Stimulated activated CD4-positive, alpha-beta T cell treated with anti-CD3 and anti-CD28 coated beads, TNF-alpha, amount 100 ng/mL, for 1 hour (primary cell): ENCODE data around the gene VWA5A.
"Not testable (repeated sequence)": the region's sequence is repeated elsewhere in the genome, so short reads cannot be mapped to it uniquely, and the experiment has no call there.

Experiments
- DNase-seq, 3 donors: peaks; one replicate each; pipeline ENCODE4 v3.0.0-alpha.2; 2020; ENCODE audit warnings: low read depth in 3 of 3, low spot score in 1 of 3

The VWA5A gene

GRCh38 chr11:124167826-124168231 is 52.6 kb downstream of the VWA5A start:
- DNase-seq, result no peak

GRCh38 chr11:124168796-124169195 is 53.5 kb downstream of the VWA5A start:
- DNase-seq, result no peak

GRCh38 chr11:124170315-124170714 is 55.1 kb downstream of the VWA5A start:
- not testable (repeated sequence) for DNase-seq

- DNase-seq, result no peak
Measured at GRCh38 chr11:124170801-124171586, 55.7 kb downstream of the VWA5A start.

- DNase-seq, result no peak
Measured at GRCh38 chr11:124172101-124172500, 56.9 kb downstream of the VWA5A start.

GRCh38 chr11:124172599-124172998 is 57.3 kb downstream of the VWA5A start:
- no peak for DNase-seq

GRCh38 chr11:124174001-124174583 is 58.8 kb downstream of the VWA5A start:
- no peak for DNase-seq

GRCh38 chr11:124176925-124177715 is 61.9 kb downstream of the VWA5A start:
- DNase-seq, result no peak

- no peak for DNase-seq
Measured at GRCh38 chr11:124179310-124179709, 64.1 kb downstream of the VWA5A start.

- no peak for DNase-seq
Measured at GRCh38 chr11:124183068-124183467, 67.8 kb downstream of the VWA5A start, which contains the start of gene OR10D3. OR10D3 (plus strand) TSS chr11:124183345; CDS start chr11:124185270, 1,925 bp downstream.

GRCh38 chr11:124190298-124191139 is 75.3 kb downstream of the VWA5A start:
- no peak for DNase-seq

GRCh38 chr11:124193221-124194010 is 78.2 kb downstream of the VWA5A start:
- DNase-seq, result no peak

GRCh38 chr11:124194293-124195188 is 79.3 kb downstream of the VWA5A start:
- DNase-seq, result no peak

GRCh38 chr11:124195189-124195734 is 80.0 kb downstream of the VWA5A start:
- peak in 1 of 3 donors; percentile 2 for DNase-seq
